Type B pancreatic cell (in vitro differentiated cells): ENCODE measurements around the gene VAV2. TPM values are rescaled to one million over a fixed set of nuclear protein-coding genes. Genes with fewer than 3 reads are reported as not detected.

Experiments used
- DNase-seq: peaks from one replicate; pipeline ENCODE4 v3.0.0; 2021; ENCODE audit warnings: mixed read lengths; ENCODE audit not compliant: unreplicated experiment; ENCODE audit errors: extremely low spot score
- H3K27ac Mint-ChIP-seq: 2 replicates; pipeline ENCODE4 v1.8.0; 2021; ENCODE audit warnings: mild to moderate bottlenecking, mixed read lengths
- H3K27me3 Mint-ChIP-seq: 2 replicates; pipeline ENCODE4 v1.8.0; 2021; ENCODE audit warnings: mixed read lengths
- H3K36me3 Mint-ChIP-seq: 2 replicates; pipeline ENCODE4 v1.8.0; 2021; ENCODE audit warnings: mixed read lengths
- H3K4me1 Mint-ChIP-seq: one replicate; pipeline ENCODE4 v1.8.0; 2021; ENCODE audit warnings: mixed read lengths; ENCODE audit not compliant: unreplicated experiment
- H3K4me3 Mint-ChIP-seq: 2 replicates; pipeline ENCODE4 v1.8.0; 2021; ENCODE audit warnings: mild to moderate bottlenecking, mixed read lengths
- H3K9me3 Mint-ChIP-seq: 2 replicates; pipeline ENCODE4 v1.8.0; 2021; ENCODE audit warnings: mixed read lengths
- CTCF ChIP-seq: fragments of 200-600 bp; sonication (generic); conservative IDR thresholded peaks from 2 replicates; pipeline ENCODE4 v1.5.0; 2021; ENCODE audit warnings: antibody characterized with exemption, mild to moderate bottlenecking
- total RNA-seq: library from RNA; stranded (reverse); gene quantifications from 2 replicates; pipeline ENCODE4 v1.2.1, GENCODE V29; 2021; ENCODE audit warnings: low replicate concordance

The VAV2 gene
- total RNA-seq, 1 donor from 2014 or later, result 39.4 TPM

- no peaks in the 10 kb centered on the region for H3K36me3 Mint-ChIP-seq
- no peak overlapping the region for H3K27ac Mint-ChIP-seq
- H3K9me3 Mint-ChIP-seq, result no peaks in the 10 kb centered on the region
- no peak overlapping the region for H3K4me3 Mint-ChIP-seq
- DNase-seq, result peak; percentile 65
- peaks cover 4% of the 10 kb centered on the region for H3K27me3 Mint-ChIP-seq
- TF ChIP-seq CTCF, result no peak
- H3K4me1 Mint-ChIP-seq, result peaks cover 14% of the 10 kb centered on the region
These were observed 252.5 kb downstream of the VAV2 start for GRCh38 chr9:133739408-133740280.

- no peak overlapping the region for H3K4me3 Mint-ChIP-seq
- H3K27ac Mint-ChIP-seq, result no peak overlapping the region
These were observed 253.4 kb downstream of the VAV2 start for GRCh38 chr9:133738640-133739225.

GRCh38 chr9:133737774-133738639, 254.1 kb downstream of the VAV2 start, which contains the start of gene SARDH:
SARDH (minus strand) TSS chr9:133738352; CDS start chr9:133734173, 4,179 bp downstream.
- Mint-ChIP-seq H3K27me3 (no peaks in the 10 kb centered on the region), H3K9me3 (no peaks in the 10 kb centered on the region), H3K36me3 (no peaks in the 10 kb centered on the region), H3K4me1 (peaks cover 14% of the 10 kb centered on the region), H3K27ac (no peak within 1 kb of the TSS), H3K4me3 (peak within 1 kb of the TSS; percentile 45)
- TF ChIP-seq CTCF, result no peak
- DNase-seq, result peak; percentile 76

More at GRCh38 chr9:133738640-133739225, 253.4 kb downstream of the VAV2 start:
- peak; percentile 67 for DNase-seq
- no peaks in the 10 kb centered on the region for H3K27me3 Mint-ChIP-seq
- no peaks in the 10 kb centered on the region for H3K36me3 Mint-ChIP-seq
- peaks cover 14% of the 10 kb centered on the region for H3K4me1 Mint-ChIP-seq
- H3K9me3 Mint-ChIP-seq, result no peaks in the 10 kb centered on the region
- TF ChIP-seq CTCF, result no peak

- H3K27me3 Mint-ChIP-seq, result no peaks in the 10 kb centered on the region
- H3K4me3 Mint-ChIP-seq, result no peak overlapping the region
- TF ChIP-seq CTCF, result no peak
- peaks cover 14% of the 10 kb centered on the region for H3K4me1 Mint-ChIP-seq
- H3K36me3 Mint-ChIP-seq, result no peaks in the 10 kb centered on the region
- no peaks in the 10 kb centered on the region for H3K9me3 Mint-ChIP-seq
- peak; percentile 66 for DNase-seq
- no peak overlapping the region for H3K27ac Mint-ChIP-seq
These were observed 254.9 kb downstream of the VAV2 start for GRCh38 chr9:133737071-133737773.

- H3K27me3 Mint-ChIP-seq, result no peaks in the 10 kb centered on the region
- H3K9me3 Mint-ChIP-seq, result no peaks in the 10 kb centered on the region
- TF ChIP-seq CTCF, result no peak
- no peak overlapping the region for H3K27ac Mint-ChIP-seq
- no peak overlapping the region for H3K4me3 Mint-ChIP-seq
- H3K36me3 Mint-ChIP-seq, result no peaks in the 10 kb centered on the region
- peak; percentile 15 for DNase-seq
- peaks cover 14% of the 10 kb centered on the region for H3K4me1 Mint-ChIP-seq
These were observed 256.2 kb downstream of the VAV2 start for GRCh38 chr9:133735931-133736330.
